Neural cell (in vitro differentiated cells): ENCODE results near the gene EPS15. TPM values are rescaled to one million over a fixed set of nuclear protein-coding genes. Genes with fewer than 3 reads are reported as not detected.
"Not testable (repeated sequence)": the region's sequence is repeated elsewhere in the genome, so short reads cannot be mapped to it uniquely, and the experiment has no call there.

Source experiments
- H2AFZ ChIP-seq: fragments of 200-600, 300-800 bp; sonication (generic), shearing (Covaris generic); 2 replicates; pipeline ENCODE4 v1.6.0; 2014; ENCODE audit warnings: low read depth, mild to moderate bottlenecking, antibody characterized with exemption, low read length, moderate library complexity
- H3F3A ChIP-seq: fragments of 200-600 bp; shearing (Covaris generic); 2 replicates; pipeline ENCODE4 v1.6.1; 2016; ENCODE audit warnings: mild to moderate bottlenecking, moderate library complexity, mixed read lengths, antibody characterized with exemption, low read length; ENCODE audit not compliant: insufficient read depth, poor library complexity, severe bottlenecking
- H3K27ac ChIP-seq: fragments of 200-600, 300-800 bp; sonication (generic), shearing (Covaris generic); 2 replicates; pipeline ENCODE4 v1.5.1; 2014; ENCODE audit warnings: mild to moderate bottlenecking, low read length, moderate library complexity
- H3K27me3 ChIP-seq: fragments of 300-800, 200-600 bp; sonication (generic), shearing (Covaris generic); 2 replicates; pipeline ENCODE4 v1.6.0; 2014; ENCODE audit warnings: mild to moderate bottlenecking, low read depth, low read length, moderate library complexity; ENCODE audit not compliant: insufficient read depth
- H3K36me3 ChIP-seq: fragments of 300-800, 200-600 bp; sonication (generic), shearing (Covaris generic); 2 replicates; pipeline ENCODE4 v1.5.1; 2014; ENCODE audit warnings: mild to moderate bottlenecking, antibody characterized with exemption, low read length, moderate library complexity; ENCODE audit not compliant: insufficient read depth
- H3K4me2 ChIP-seq: fragments of 300-800, 200-600 bp; sonication (generic), shearing (Covaris generic); 2 replicates; pipeline ENCODE4 v1.6.0; 2014; ENCODE audit warnings: mild to moderate bottlenecking, low read length
- H3K4me3 ChIP-seq: fragments of 300-800, 200-600 bp; sonication (generic), shearing (Covaris generic); 2 replicates; pipeline ENCODE4 v1.5.1; 2014; ENCODE audit warnings: mild to moderate bottlenecking, low read length, moderate library complexity
- H3K79me2 ChIP-seq: fragments of 200-600 bp; shearing (Covaris generic); replicated peaks from 2 replicates; pipeline ENCODE4 v1.6.0; 2014; ENCODE audit warnings: mild to moderate bottlenecking, low read length, moderate library complexity; ENCODE audit not compliant: insufficient read depth
- H3K9ac ChIP-seq: fragments of 300-800, 200-600 bp; sonication (generic), shearing (Covaris generic); 2 replicates; pipeline ENCODE4 v1.6.1; 2016; ENCODE audit warnings: mild to moderate bottlenecking, low read length, mixed read lengths
- H3K9me2 ChIP-seq: fragments of 200-600 bp; shearing (Covaris generic); 2 replicates; pipeline ENCODE4 v1.6.1; 2016; ENCODE audit warnings: mild to moderate bottlenecking, low read length, mixed read lengths; ENCODE audit not compliant: insufficient read depth
- H3K9me3 ChIP-seq: fragments of 200-600, 300-800 bp; sonication (generic), shearing (Covaris generic); 2 replicates; pipeline ENCODE4 v1.6.1; 2016; ENCODE audit warnings: mild to moderate bottlenecking, mixed run types, low read length, moderate library complexity, mixed read lengths
- H4K20me1 ChIP-seq: fragments of 200-600 bp; shearing (Covaris generic); 2 replicates; pipeline ENCODE4 v1.6.1; 2016; ENCODE audit warnings: mild to moderate bottlenecking, mixed run types; ENCODE audit not compliant: insufficient read depth
- EZH2 ChIP-seq: fragments of 200-600, 300-800 bp; shearing (Covaris generic), sonication (generic); IDR thresholded peaks from 2 replicates; pipeline ENCODE4 v1.6.1; 2014; ENCODE audit warnings: antibody characterized with exemption, low read length, borderline replicate concordance, mild to moderate bottlenecking; ENCODE audit not compliant: insufficient read depth, poor library complexity, severe bottlenecking
- MXI1 ChIP-seq: fragments of 450-650 bp; conservative IDR thresholded peaks from 2 replicates; pipeline ENCODE4 v1.6.1; 2014; ENCODE audit warnings: antibody characterized with exemption, mild to moderate bottlenecking; ENCODE audit not compliant: poor library complexity, severe bottlenecking
- POLR2AphosphoS5 ChIP-seq: IDR thresholded peaks from 2 replicates; pipeline ENCODE4 v1.6.1; 2012
- RAD21 ChIP-seq: fragments of 450-650 bp; conservative IDR thresholded peaks from 2 replicates; pipeline ENCODE4 v1.6.1; 2014; ENCODE audit warnings: antibody characterized with exemption, mild to moderate bottlenecking, moderate library complexity
- REST ChIP-seq: IDR thresholded peaks from 2 replicates; pipeline ENCODE4 v1.6.1; 2012; ENCODE audit warnings: borderline replicate concordance
- SMC3 ChIP-seq: fragments of 450-650 bp; conservative IDR thresholded peaks from 2 replicates; pipeline ENCODE4 v1.6.1; 2014; ENCODE audit warnings: antibody characterized with exemption, mild to moderate bottlenecking, moderate library complexity; ENCODE audit not compliant: poor library complexity
- TAF1 ChIP-seq: IDR thresholded peaks from 2 replicates; pipeline ENCODE4 v1.6.1; 2012; ENCODE audit warnings: low read depth
- polyA plus RNA-seq: library from polyadenylated mRNA; depleted of rRNA; stranded (reverse); fragments of >200 nt; gene quantifications from 2 replicates; pipeline ENCODE4 v1.2.3, GENCODE V29; 2014

The EPS15 gene
- polyA plus RNA-seq, 1 donor from 2014 or later = 101 TPM

- TF ChIP-seq RAD21 (no peak), EZH2 (no peak), POLR2AphosphoS5 (no peak), SMC3 (no peak), TAF1 (no peak)
- Histone ChIP-seq H3K27ac (no peak overlapping the region), H3K9me3 (no peaks in the 10 kb centered on the region), H4K20me1 (no peaks in the 10 kb centered on the region), H3K4me2 (no peak overlapping the region), H3K4me3 (no peak overlapping the region), H3K27me3 (no peaks in the 10 kb centered on the region), H3F3A (no peaks in the 10 kb centered on the region), H3K9ac (no peak overlapping the region), H3K79me2 (no peaks in the 10 kb centered on the region), H3K36me3 (no peaks in the 10 kb centered on the region), H2AFZ (no peak overlapping the region), H3K9me2 (no peaks in the 10 kb centered on the region)
Observed at GRCh38 chr1:51504806-51505525, 14.1 kb downstream of the EPS15 start.

GRCh38 chr1:51501218-51501630 lies 17.8 kb downstream of the EPS15 start:
- not testable (repeated sequence) for H3K9me3 ChIP-seq, H3K27me3 ChIP-seq, H3K79me2 ChIP-seq, H3K4me2 ChIP-seq, H3K36me3 ChIP-seq, H3K9me2 ChIP-seq, H3K4me3 ChIP-seq, H3K9ac ChIP-seq, H4K20me1 ChIP-seq, H3K27ac ChIP-seq, H2AFZ ChIP-seq, H3F3A ChIP-seq

- H3K27ac ChIP-seq = no peak overlapping the region
- no peaks in the 10 kb centered on the region for H3F3A ChIP-seq
- H3K9me2 ChIP-seq = no peaks in the 10 kb centered on the region
- no peaks in the 10 kb centered on the region for H4K20me1 ChIP-seq
- TF ChIP-seq REST (no peak), RAD21 (no peak), MXI1 (no peak), SMC3 (no peak), TAF1 (no peak)
- H3K4me2 ChIP-seq = no peak overlapping the region
- no peaks in the 10 kb centered on the region for H3K36me3 ChIP-seq
- no peaks in the 10 kb centered on the region for H3K79me2 ChIP-seq
- no peak overlapping the region for H3K4me3 ChIP-seq
- H3K27me3 ChIP-seq = no peaks in the 10 kb centered on the region
- H3K9ac ChIP-seq = no peak overlapping the region
- H2AFZ ChIP-seq = no peak overlapping the region
- no peaks in the 10 kb centered on the region for H3K9me3 ChIP-seq
Observed at GRCh38 chr1:51499694-51500093, 19.4 kb downstream of the EPS15 start.
